Pancreas (tissue), 10 donors: ENCODE results near the gene CHI3L2. TPM values are rescaled to one million over a fixed set of nuclear protein-coding genes. Genes with fewer than 3 reads are reported as not detected.
"Not testable (repeated sequence)": the region's sequence is repeated elsewhere in the genome, so short reads cannot be mapped to it uniquely, and the experiment has no call there.

ENCODE experiments used
- ATAC-seq, 4 donors: fragments of 200-7000 bp; cut with Tn5 transposase; one replicate each; pipeline versions ENCODE4 v1.8.0 to v1.9.1; 2020; ENCODE audit warnings: mild to moderate bottlenecking in 4 of 4, moderate library complexity in 4 of 4
- DNase-seq, 6 donors: peaks; one replicate each; pipeline ENCODE4 v3.0.0-alpha.2; 2020
- FAIRE-seq: peaks from 2 replicates; lab custom pipeline; 2012; peaks lifted over from hg19 to GRCh38; lab: Jason Lieb, UNC
- H3K27ac ChIP-seq, 4 donors: fragments of 200-600 bp; sonication (generic); 1 replicate in 3 of 4; 2 replicates in 1 of 4; pipeline versions ENCODE4 v1.5.0 to v1.8.0; 2020
- H3K27me3 ChIP-seq, 4 donors: fragments of 200-600 bp; one replicate each; pipeline ENCODE4 v1.8.0; 2021
- H3K36me3 ChIP-seq, 3 donors: fragments of 200-600 bp; sonication (generic) in 1 of 3; one replicate each; pipeline versions ENCODE4 v1.5.0 to v1.8.0; 2020 to 2021
- H3K4me1 ChIP-seq, 3 donors: fragments of 200-600 bp; one replicate each; pipeline ENCODE4 v1.8.0; 2021
- H3K4me3 ChIP-seq, 4 donors: fragments of 200-600 bp; sonication (generic) in 2 of 4; one replicate each; pipeline versions ENCODE4 v1.5.0 to v1.8.0; 2020 to 2021
- H3K9me3 ChIP-seq, 4 donors: fragments of 200-600 bp; one replicate each; pipeline ENCODE4 v1.8.0; 2021
- WGBS, 2 donors: extraction: QIAGEN DNeasy Blood & Tissue Kit; methylation state at CpG; one replicate each; pipeline ENCODE4 v1.1.7; 2013; 5-methylcytosine and 5-hydroxymethylcytosine counted together
- intact Hi-C, 3 donors: fragments of 100-400 bp; cut with DNase I; formaldehyde crosslinking; loops; one replicate each; pipeline versions ENCODE4 v1.11.1 to v1.14.2; 2022
- polyA plus RNA-seq, 2 donors: library from polyadenylated mRNA; stranded (reverse); fragments of 200-250 nt; gene quantifications; one replicate each; pipeline ENCODE4 v1.2.3, GENCODE V29; 2013
- total RNA-seq, 6 donors: library from RNA; stranded (reverse); fragmentation: NEBNext Ultra II Directional in 4 of 6; extraction: Animal tissue kit (Norgen Biotek cat#: 25700) in 4 of 6; gene quantifications; one replicate each; pipeline versions ENCODE4 v1.2.1 to v1.2.4, GENCODE V29; 2021 to 2023
- TF ChIP-seq, protein P1 (sequence below), 4 donors: fragments of 200-600 bp; sonication (generic) in 3 of 4; IDR thresholded peaks; one replicate each; pipeline versions ENCODE4 v1.5.0 to v1.8.0; 2021; ENCODE audit warnings: antibody characterized with exemption in 4 of 4
- donor health status: healthy with polysubstance abuse.
- donor health status: DM: no; HTN: no; CAD: no; lungs with moderate emphysema.
- donor health status: DM: no; HTN: no; CAD: no.
- donor health status: control.
- donor health status: control.
- donor health status: Bipolar disorder and iron deficiency.
- donor health status: DM: yes; HTN: yes; CAD: no.
- donor health status: DM: no; HTN: no; CAD: no.
- donor health status: DM: no; HTN: no; CAD: no.
- donor health status: DM: yes; HTN: yes; CAD: no.

CHI3L2 gene
- total and polyA plus RNA-seq, 8 donors: 0.07 to 1.2 (median 0.66) TPM; not detected in 3

DNA sequence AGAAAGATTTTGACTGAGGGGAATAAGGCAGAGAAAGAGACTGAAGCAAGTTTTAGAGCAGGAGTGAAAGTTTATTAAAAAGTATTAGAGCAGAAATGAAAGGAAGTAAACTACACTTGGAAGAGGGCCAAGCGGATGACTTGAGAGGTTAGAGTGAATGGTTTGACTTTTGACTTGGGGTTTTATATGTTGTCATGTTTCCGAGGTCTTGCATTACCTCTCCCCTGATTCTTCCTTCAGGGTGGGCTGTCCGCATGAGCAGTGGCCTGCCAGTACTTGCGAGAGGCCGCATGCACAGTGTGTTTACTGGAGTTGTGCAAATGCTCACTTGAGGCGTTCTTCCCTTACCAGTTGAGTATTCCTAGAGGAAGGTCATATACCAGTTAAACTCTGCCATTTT, 14.1 kb upstream of the CHI3L2 start:
- intact Hi-C loops: no loop called here
- Histone ChIP-seq H3K9me3 (no peaks in the 10 kb centered on the region), H3K4me1 (no peaks in the 10 kb centered on the region), H3K36me3 (no peaks in the 10 kb centered on the region), H3K27me3 (no peaks in the 10 kb centered on the region), H3K27ac (no peak overlapping the region), H3K4me3 (no peak overlapping the region)
- TF ChIP-seq, protein P1, sequence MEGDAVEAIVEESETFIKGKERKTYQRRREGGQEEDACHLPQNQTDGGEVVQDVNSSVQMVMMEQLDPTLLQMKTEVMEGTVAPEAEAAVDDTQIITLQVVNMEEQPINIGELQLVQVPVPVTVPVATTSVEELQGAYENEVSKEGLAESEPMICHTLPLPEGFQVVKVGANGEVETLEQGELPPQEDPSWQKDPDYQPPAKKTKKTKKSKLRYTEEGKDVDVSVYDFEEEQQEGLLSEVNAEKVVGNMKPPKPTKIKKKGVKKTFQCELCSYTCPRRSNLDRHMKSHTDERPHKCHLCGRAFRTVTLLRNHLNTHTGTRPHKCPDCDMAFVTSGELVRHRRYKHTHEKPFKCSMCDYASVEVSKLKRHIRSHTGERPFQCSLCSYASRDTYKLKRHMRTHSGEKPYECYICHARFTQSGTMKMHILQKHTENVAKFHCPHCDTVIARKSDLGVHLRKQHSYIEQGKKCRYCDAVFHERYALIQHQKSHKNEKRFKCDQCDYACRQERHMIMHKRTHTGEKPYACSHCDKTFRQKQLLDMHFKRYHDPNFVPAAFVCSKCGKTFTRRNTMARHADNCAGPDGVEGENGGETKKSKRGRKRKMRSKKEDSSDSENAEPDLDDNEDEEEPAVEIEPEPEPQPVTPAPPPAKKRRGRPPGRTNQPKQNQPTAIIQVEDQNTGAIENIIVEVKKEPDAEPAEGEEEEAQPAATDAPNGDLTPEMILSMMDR (IDR thresholded peaks at IDR 0.05): no peak
- ATAC-seq: no peak
- 85 to 91% methylated on average over 6 of the region's 6 CpGs for WGBS, 2 donors
- DNase-seq: no peak
- FAIRE-seq: no peak

DNA sequence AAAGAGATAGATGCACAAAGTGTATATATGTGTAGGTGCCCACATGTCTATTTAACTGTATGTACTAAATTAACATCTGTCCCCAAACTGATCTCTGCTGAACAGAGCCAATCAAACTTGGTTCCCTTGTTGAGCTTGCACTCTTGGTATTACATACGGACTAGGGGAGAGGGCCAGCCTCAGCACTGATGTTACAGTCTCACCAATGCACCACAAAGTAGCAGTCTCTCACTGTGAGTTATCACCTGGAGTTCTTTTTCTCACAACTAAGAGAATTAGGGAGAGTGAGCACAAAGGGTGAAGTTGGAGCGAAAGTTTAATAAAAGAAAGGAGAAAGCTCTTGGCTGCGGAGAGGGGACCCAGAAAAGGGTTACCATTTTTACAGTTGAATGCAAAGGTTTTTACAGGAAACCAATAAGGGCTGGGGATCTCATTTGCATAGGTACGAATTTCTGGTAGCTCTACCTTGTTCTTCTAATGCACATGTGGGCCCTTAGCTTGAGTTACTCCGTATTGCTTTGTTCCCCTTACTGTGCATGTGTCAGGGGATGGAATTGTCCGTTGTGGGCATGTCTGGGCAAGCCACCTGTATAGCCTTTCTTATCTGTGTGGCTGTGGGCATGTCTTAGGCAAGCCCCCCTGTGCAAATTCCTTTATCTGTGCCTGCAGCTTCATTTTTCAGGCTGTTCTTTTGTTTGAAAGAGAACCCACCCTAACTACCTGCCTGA, 13.3 kb upstream of the CHI3L2 start:
- Histone ChIP-seq H3K27ac (no peak overlapping the region), H3K27me3 (no peaks in the 10 kb centered on the region), H3K4me3 (no peak overlapping the region), H3K36me3 (no peaks in the 10 kb centered on the region), H3K9me3 (no peaks in the 10 kb centered on the region), H3K4me1 (no peaks in the 10 kb centered on the region)
- no peak for FAIRE-seq
- DNase-seq: no peak
- ATAC-seq: no peak
- WGBS, 2 donors: 85 to 86% methylated on average over 6 of the region's 6 CpGs
- intact Hi-C loops: no loop called here
- TF ChIP-seq, protein P1 (IDR thresholded peaks at IDR 0.05): no peak

DNA sequence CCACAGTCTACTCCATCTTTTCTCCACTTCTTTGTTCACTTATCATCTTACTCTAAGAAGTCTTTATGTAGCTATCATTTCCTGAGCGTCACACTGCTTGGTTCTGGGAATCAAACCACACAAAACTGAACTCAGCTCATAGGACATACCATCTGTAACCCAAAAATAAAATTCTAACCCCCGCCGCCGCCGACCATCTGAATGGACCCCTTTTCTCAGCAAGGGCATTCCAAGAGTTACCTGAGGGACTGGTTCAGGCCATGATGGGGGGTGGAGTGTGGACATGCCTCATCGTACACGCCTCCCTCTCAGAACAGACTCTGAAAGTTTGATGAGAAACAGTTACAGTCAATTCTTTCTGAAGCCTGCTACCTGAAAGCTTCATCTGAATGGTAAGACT, 12.6 kb upstream of the CHI3L2 start:
- FAIRE-seq (no peak), ATAC-seq (no peak), DNase-seq (no peak)
- TF ChIP-seq, protein P1 (IDR thresholded peaks at IDR 0.05): no peak
- H3K36me3 ChIP-seq: no peaks in the 10 kb centered on the region
- no peaks in the 10 kb centered on the region for H3K4me1 ChIP-seq
- H3K4me3 ChIP-seq: no peak overlapping the region
- H3K27ac ChIP-seq: no peak overlapping the region
- intact Hi-C loops: no loop called here
- H3K27me3 ChIP-seq: no peaks in the 10 kb centered on the region
- 89 to 92% methylated on average over 7 of the region's 7 CpGs for WGBS, 2 donors
- no peaks in the 10 kb centered on the region for H3K9me3 ChIP-seq

DNA sequence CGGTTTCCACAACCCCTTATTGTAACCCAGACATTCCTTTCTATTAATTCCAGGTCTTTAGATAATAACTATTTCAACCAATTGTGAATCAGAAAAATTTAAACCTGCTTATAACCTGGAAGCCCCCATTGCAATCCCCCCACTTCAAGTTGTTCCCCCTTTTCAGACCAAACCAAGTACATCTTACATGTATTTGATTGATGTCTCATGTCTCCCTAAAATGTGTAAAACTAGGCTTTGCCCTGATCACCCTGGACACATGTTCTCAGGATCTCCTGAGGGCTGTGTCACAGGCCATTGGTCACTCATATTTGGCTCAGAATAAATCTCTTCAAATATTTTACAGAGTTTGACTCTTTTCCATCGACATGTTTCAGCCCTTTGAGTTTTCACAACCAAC, 12.2 kb upstream of the CHI3L2 start:
- H3K36me3 ChIP-seq, FAIRE-seq: not testable (repeated sequence)
- 89 to 93% methylated on average over 2 of the region's 2 CpGs for WGBS, 2 donors

DNA sequence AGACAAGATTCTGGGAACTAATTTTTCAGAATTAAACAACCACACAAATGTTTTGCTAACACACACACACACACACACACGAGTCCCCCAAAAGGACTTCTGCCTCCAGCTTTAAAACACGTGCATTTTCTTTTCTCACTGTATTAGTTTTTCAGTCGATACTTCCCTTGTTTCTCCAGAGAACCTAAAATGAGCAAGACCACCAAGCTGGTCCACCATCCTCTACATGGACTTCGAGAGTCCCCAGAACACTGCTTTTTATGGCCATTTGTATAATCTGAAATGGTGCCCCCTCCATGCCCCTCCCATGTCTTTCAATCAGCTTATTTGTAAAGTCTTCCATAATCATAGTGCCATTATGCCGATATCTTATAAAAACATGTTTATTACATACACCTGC, 10.8 kb upstream of the CHI3L2 start:
- H3K9me3 ChIP-seq: no peaks in the 10 kb centered on the region
- FAIRE-seq (no peak), DNase-seq (no peak), ATAC-seq (no peak)
- intact Hi-C loops: no loop called here
- TF ChIP-seq, protein P1 (IDR thresholded peaks at IDR 0.05): no peak
- no peaks in the 10 kb centered on the region for H3K36me3 ChIP-seq
- H3K4me3 ChIP-seq: no peak overlapping the region
- H3K27ac ChIP-seq: no peak overlapping the region
- WGBS, 2 donors: 76 to 84% methylated on average over 5 of the region's 5 CpGs
- no peaks in the 10 kb centered on the region for H3K27me3 ChIP-seq
- H3K4me1 ChIP-seq: no peaks in the 10 kb centered on the region

More for the DNA sequence above, 12.2 kb upstream of the CHI3L2 start:
- ATAC-seq, H3K27ac ChIP-seq, H3K4me1 ChIP-seq, DNase-seq, H3K27me3 ChIP-seq, intact Hi-C loops, H3K4me3 ChIP-seq, H3K9me3 ChIP-seq: not testable (repeated sequence)
